ENCODE measurements around the gene CEL.

DNA sequence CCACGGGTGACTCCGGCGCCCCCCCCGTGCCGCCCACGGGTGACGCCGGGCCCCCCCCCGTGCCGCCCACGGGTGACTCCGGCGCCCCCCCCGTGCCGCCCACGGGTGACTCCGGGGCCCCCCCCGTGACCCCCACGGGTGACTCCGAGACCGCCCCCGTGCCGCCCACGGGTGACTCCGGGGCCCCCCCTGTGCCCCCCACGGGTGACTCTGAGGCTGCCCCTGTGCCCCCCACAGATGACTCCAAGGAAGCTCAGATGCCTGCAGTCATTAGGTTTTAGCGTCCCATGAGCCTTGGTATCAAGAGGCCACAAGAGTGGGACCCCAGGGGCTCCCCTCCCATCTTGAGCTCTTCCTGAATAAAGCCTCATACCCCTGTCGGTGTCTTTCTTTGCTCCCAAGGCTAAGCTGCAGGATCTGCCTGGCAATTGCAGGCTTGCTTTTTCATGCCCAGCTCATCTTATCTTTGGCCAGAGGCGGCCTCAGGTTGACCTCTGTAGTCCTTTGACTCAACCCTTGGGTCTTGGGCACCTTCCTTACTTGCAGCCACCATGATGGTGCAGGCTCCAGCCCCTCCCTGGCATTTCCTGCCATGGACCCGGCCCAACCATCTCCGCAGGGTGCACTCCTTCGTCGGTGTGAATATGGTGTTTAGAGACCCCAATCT, 9.8 kb downstream of the CEL start:
- TF ChIP-seq ZNF121 (tag by site-specific recombination; IDR thresholded peaks at IDR 0.05) (no peak), YY1 (tag by site-specific recombination; IDR thresholded peaks at IDR 0.05) (no peak), ZNF510 (tag by site-specific recombination; IDR thresholded peaks at IDR 0.05; ENCODE audit: insufficient replicate concordance) (no peak), ZNF112 (tag by site-specific recombination; IDR thresholded peaks at IDR 0.05) (no peak), ZNF350 (tag by site-specific recombination; IDR thresholded peaks at IDR 0.05) (no peak), ZSCAN16 (tag by site-specific recombination; IDR thresholded peaks at IDR 0.05) (no peak), ZNF114 (tag by site-specific recombination; IDR thresholded peaks at IDR 0.05) (no peak), ZNF239 (tag by site-specific recombination; IDR thresholded peaks at IDR 0.05) (no peak), OVOL3 (tag by site-specific recombination; IDR thresholded peaks at IDR 0.05) (no peak)
- TF ChIP-seq, protein P1, sequence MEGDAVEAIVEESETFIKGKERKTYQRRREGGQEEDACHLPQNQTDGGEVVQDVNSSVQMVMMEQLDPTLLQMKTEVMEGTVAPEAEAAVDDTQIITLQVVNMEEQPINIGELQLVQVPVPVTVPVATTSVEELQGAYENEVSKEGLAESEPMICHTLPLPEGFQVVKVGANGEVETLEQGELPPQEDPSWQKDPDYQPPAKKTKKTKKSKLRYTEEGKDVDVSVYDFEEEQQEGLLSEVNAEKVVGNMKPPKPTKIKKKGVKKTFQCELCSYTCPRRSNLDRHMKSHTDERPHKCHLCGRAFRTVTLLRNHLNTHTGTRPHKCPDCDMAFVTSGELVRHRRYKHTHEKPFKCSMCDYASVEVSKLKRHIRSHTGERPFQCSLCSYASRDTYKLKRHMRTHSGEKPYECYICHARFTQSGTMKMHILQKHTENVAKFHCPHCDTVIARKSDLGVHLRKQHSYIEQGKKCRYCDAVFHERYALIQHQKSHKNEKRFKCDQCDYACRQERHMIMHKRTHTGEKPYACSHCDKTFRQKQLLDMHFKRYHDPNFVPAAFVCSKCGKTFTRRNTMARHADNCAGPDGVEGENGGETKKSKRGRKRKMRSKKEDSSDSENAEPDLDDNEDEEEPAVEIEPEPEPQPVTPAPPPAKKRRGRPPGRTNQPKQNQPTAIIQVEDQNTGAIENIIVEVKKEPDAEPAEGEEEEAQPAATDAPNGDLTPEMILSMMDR (tag by site-specific recombination; IDR thresholded peaks at IDR 0.05): no peak
- TF ChIP-seq, protein P2, sequence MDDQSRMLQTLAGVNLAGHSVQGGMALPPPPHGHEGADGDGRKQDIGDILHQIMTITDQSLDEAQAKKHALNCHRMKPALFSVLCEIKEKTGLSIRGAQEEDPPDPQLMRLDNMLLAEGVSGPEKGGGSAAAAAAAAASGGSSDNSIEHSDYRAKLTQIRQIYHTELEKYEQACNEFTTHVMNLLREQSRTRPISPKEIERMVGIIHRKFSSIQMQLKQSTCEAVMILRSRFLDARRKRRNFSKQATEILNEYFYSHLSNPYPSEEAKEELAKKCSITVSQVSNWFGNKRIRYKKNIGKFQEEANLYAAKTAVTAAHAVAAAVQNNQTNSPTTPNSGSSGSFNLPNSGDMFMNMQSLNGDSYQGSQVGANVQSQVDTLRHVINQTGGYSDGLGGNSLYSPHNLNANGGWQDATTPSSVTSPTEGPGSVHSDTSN (CRISPR knock-in tag; IDR thresholded peaks at IDR 0.05): no peak
- TF ChIP-seq, protein P3, sequence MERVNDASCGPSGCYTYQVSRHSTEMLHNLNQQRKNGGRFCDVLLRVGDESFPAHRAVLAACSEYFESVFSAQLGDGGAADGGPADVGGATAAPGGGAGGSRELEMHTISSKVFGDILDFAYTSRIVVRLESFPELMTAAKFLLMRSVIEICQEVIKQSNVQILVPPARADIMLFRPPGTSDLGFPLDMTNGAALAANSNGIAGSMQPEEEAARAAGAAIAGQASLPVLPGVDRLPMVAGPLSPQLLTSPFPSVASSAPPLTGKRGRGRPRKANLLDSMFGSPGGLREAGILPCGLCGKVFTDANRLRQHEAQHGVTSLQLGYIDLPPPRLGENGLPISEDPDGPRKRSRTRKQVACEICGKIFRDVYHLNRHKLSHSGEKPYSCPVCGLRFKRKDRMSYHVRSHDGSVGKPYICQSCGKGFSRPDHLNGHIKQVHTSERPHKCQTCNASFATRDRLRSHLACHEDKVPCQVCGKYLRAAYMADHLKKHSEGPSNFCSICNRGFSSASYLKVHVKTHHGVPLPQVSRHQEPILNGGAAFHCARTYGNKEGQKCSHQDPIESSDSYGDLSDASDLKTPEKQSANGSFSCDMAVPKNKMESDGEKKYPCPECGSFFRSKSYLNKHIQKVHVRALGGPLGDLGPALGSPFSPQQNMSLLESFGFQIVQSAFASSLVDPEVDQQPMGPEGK (tag by site-specific recombination; IDR thresholded peaks at IDR 0.05): no peak
- TF ChIP-seq, protein P4, sequence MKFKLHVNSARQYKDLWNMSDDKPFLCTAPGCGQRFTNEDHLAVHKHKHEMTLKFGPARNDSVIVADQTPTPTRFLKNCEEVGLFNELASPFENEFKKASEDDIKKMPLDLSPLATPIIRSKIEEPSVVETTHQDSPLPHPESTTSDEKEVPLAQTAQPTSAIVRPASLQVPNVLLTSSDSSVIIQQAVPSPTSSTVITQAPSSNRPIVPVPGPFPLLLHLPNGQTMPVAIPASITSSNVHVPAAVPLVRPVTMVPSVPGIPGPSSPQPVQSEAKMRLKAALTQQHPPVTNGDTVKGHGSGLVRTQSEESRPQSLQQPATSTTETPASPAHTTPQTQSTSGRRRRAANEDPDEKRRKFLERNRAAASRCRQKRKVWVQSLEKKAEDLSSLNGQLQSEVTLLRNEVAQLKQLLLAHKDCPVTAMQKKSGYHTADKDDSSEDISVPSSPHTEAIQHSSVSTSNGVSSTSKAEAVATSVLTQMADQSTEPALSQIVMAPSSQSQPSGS (tag by site-specific recombination; IDR thresholded peaks at IDR 0.05; ENCODE audit: low read depth): no peak

All from HEK293 (cell line).